ENCODE measurements around the gene ZC3HAV1.
"Not testable (repeated sequence)": the region's sequence is repeated elsewhere in the genome, so short reads cannot be mapped to it uniquely, and the experiment has no call there.

The ZC3HAV1 gene

DNA sequence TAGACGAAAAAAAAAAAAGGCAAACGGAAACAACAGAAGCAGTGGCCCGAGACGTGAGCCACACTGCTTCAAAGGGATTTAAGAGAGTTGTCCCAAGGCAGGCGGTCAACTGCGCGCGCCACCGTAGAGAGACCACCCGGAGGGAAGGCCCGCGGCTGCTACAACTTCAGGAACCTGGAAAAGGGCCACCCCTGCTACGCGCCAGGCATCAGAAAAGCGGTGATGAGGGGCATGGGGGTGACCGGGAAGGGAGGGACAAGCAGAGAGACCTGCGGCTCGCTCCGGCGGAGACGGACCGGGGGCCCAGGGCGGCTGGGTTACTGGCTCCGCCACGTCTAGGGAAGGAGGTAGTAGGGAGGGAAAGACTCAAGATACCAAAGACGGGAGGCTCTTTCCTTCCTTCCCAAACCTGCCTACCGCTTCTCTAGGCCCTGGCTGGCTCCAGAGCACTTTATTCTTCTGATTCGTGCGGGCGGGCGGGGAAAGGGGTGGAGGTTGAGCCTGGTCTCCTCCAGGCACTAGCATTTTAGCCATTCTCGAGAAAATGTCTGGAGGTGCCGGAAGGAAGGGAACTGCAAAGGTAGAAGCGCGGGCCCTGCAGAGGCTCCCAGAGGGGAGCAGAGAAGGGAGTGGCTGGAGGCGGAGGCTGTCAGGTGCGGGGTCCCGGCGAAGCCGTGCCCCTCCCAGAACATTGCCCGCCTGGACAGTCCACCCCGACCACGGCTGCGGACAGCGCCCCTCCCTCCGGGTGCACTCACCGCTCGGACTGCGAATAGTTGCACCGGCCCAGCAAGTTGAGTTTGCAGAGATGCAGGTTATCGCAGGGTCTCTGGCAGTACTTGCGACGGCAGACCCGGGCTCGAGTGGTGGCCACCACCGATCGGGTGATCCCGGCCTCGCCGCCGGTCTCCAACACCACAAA is 993 bp downstream of the ZC3HAV1 start:
- ChIA-PET CTCF (no interaction called here), POLR2A (ENCODE audit: low non-redundant PET) (interaction anchor here (0.6 kb wide), 1 partner anchor 435 kb away, joined by 4 read pairs; no protein-coding TSS in a partner anchor)
- peak overlapping the region; percentile 99 for H3K27ac ChIP-seq
- TF ChIP-seq, protein P1, sequence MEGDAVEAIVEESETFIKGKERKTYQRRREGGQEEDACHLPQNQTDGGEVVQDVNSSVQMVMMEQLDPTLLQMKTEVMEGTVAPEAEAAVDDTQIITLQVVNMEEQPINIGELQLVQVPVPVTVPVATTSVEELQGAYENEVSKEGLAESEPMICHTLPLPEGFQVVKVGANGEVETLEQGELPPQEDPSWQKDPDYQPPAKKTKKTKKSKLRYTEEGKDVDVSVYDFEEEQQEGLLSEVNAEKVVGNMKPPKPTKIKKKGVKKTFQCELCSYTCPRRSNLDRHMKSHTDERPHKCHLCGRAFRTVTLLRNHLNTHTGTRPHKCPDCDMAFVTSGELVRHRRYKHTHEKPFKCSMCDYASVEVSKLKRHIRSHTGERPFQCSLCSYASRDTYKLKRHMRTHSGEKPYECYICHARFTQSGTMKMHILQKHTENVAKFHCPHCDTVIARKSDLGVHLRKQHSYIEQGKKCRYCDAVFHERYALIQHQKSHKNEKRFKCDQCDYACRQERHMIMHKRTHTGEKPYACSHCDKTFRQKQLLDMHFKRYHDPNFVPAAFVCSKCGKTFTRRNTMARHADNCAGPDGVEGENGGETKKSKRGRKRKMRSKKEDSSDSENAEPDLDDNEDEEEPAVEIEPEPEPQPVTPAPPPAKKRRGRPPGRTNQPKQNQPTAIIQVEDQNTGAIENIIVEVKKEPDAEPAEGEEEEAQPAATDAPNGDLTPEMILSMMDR (conservative IDR thresholded peaks at IDR 0.05; ENCODE audit: low read depth) = no peak
- peak; percentile 19 for DNase-seq (ENCODE audit: low spot score)

DNA sequence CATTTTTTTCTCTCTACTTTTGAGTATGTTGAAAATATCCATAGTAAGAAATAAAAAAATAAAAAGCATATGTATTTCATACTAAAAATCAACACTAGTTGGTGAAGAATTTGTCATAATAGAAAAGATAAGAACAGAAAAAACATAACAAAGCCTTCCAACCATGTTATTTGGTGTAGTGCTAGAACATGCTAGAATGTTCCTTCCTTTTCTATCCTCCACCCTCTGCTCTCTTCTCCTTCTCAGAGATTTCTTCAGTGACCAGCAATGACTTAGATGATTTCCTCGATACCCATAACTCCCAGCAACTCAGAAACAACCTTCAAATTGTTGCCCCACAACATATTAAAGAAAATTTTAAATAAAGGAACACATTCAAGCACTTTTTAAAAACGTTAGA is 2.6 kb downstream of the ZC3HAV1 start:
- no peak overlapping the region; the same call in 1 of the 2 replicates for H3K27ac ChIP-seq
- TF ChIP-seq, protein P1 (conservative IDR thresholded peaks at IDR 0.05; ENCODE audit: low read depth) = no peak
- ChIA-PET CTCF (interaction anchor here (0.6 kb wide), 1 partner anchor 243 kb away, joined by 4 read pairs; no protein-coding TSS in a partner anchor), POLR2A (ENCODE audit: low non-redundant PET) (no interaction called here)
- no peak for DNase-seq (ENCODE audit: low spot score)

DNA sequence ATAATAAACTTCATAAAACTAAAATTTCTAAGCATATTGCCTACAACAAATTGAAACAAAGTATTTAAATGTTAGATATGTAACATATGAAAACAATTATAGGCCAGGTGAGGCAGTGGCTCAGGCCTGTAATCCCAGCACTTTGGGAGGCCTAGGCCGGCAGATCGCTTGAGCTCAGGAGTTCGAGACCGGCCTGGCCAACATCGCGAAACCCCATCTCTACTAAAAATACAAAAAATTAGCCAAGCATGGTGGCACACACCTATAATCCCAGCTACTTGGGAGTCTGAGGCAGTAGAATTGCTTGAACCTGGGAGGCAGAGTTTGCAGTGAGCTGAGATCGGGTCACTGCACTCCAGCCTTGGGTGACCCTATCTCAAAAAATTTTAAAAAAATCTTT is 3.3 kb downstream of the ZC3HAV1 start:
- DNase-seq (ENCODE audit: low spot score); CTCF ChIA-PET: not testable (repeated sequence)
- H3K27ac ChIP-seq = peak overlapping the region; percentile 53
- POLR2A ChIA-PET (ENCODE audit: low non-redundant PET) = interaction anchor here (0.7 kb wide), 1 partner anchor 33 kb away, joined by 3 read pairs; no protein-coding TSS in a partner anchor

DNA sequence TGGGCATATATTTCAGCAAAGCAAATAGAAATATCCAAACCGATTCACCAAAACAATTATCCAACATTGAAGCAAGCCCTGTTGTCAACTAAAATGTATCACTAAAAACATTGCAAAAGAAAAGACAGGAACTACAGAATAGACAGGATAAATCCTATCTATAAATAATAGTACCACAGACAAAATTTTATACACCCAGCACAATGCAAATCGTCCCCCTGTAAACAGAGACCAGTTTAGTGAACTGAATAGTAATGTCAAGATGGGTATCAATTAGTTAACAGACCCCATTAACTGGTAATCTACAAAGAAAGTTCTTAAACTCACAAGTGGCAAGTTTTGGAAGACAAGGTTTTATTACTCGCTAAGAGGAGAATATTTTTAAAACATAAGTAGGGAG is 4.0 kb downstream of the ZC3HAV1 start:
- TF ChIP-seq, protein P1 (conservative IDR thresholded peaks at IDR 0.05; ENCODE audit: low read depth) = no peak
- no peak overlapping the region for H3K27ac ChIP-seq
- CTCF ChIA-PET = no interaction called here
- POLR2A ChIA-PET (ENCODE audit: low non-redundant PET) = no interaction called here
- DNase-seq (ENCODE audit: low spot score) = no peak

DNA sequence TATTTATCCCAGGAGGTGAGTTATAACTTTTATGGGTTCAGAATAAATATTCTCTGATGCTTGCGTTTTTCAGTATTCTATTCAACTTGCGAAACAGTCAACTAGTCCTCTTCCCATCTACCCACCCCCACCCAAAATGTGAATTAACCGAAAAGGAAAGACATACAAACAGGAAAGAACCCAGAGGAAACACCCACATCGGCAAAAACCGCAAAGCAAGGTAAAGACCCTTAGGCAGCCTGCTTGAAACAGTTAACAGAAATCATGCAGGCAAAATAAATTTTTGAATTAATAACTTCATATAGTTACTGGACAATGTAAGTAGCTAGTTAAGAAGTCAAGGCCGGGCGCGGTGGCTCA is 5.4 kb downstream of the ZC3HAV1 start:
- ChIA-PET POLR2A (ENCODE audit: low non-redundant PET) (interaction anchor here (0.6 kb wide), 1 partner anchor 33 kb away, joined by 7 read pairs; no protein-coding TSS in a partner anchor), CTCF (no interaction called here)
- peak overlapping the region; percentile 34 for H3K27ac ChIP-seq
- TF ChIP-seq, protein P1 (conservative IDR thresholded peaks at IDR 0.05; ENCODE audit: low read depth) = no peak
- DNase-seq (ENCODE audit: low spot score) = no peak

DNA sequence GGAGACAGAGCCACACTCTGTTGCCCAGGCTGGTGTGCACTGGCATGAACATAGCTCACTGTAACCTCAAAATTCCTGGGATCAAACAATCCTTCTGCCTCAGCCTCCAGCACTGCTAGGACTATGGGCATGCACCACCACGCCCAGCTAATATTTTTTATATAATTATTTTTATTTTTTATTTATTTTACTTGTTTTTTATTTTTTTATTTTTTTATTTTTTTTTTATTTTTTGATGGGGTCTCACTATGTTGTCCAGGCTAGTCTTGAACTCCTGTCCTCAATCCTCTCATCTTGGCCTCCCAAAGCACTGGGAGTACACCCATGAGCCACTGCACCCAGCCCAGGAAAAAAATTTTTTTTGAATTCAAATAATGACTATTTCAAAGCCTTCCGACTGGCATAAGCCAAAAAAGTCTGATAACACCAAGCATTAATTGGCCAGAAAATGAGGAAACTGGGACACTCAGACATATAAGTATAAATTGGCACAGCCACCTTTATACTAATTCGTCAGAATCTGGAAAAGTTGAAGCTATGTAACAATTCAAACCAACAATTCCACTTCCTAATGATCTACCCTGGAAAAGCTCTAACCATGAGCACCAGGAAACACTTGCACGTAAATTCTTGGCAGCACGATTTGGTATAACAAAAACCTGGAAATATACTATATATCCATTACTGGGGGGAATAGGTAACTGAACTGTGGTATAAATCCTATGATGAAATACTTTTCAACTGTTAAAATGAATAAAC is 6.3 kb downstream of the ZC3HAV1 start:
- POLR2A ChIA-PET (ENCODE audit: low non-redundant PET) = no interaction called here
- no peak for DNase-seq (ENCODE audit: low spot score)
- CTCF ChIA-PET = no interaction called here
- H3K27ac ChIP-seq = no peak overlapping the region
- TF ChIP-seq, protein P1 (conservative IDR thresholded peaks at IDR 0.05; ENCODE audit: low read depth) = no peak

DNA sequence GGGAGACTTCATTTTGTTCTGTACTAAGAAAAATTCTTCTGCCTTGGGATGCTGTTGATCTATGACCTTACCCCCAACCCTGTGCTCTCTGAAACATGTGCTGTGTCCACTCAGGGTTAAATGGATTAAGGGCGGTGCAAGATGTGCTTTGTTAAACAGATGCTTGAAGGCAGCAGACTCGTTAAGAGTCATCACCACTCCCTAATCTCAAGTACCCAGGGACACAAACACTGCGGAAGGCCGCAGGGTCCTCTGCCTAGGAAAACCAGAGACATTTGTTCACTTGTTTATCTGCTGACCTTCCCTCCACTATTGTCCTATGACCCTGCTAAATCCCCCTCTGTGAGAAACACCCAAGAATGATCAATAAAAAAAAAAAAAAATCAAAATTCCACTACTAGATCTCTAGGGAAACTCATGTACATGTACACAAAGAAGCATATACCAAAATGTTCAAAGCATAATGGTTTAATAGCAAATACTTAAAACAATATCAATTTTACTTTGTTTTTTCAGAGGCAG is 7.8 kb downstream of the ZC3HAV1 start:
- CTCF ChIA-PET; H3K27ac ChIP-seq; DNase-seq (ENCODE audit: low spot score); POLR2A ChIA-PET (ENCODE audit: low non-redundant PET): not testable (repeated sequence)

All from RWPE1 (cell line).